Ishikawa (cell line): ENCODE measurements around the gene CNTNAP4.

Source experiments
- CEBPB ChIP-seq: IDR thresholded peaks from 2 replicates; pipeline ENCODE4 v1.6.1; 2012
- CREB1 ChIP-seq: IDR thresholded peaks from 2 replicates; pipeline ENCODE4 v1.6.1; 2012; ENCODE audit warnings: low read depth
- EGR1 ChIP-seq: IDR thresholded peaks from 2 replicates; pipeline ENCODE4 v1.6.1; 2012
- EP300 ChIP-seq: IDR thresholded peaks from 2 replicates; pipeline ENCODE4 v1.6.1; 2012; ENCODE audit warnings: borderline replicate concordance
- FOXM1 ChIP-seq: IDR thresholded peaks from 2 replicates; pipeline ENCODE4 v1.6.1; 2012; ENCODE audit warnings: low read depth, borderline replicate concordance
- NFIC ChIP-seq: IDR thresholded peaks from 2 replicates; pipeline ENCODE4 v1.6.1; 2012
- RAD21 ChIP-seq: IDR thresholded peaks from 2 replicates; pipeline ENCODE4 v1.6.1; 2012; ENCODE audit warnings: low read depth
- TAF1 ChIP-seq: IDR thresholded peaks from 2 replicates; pipeline ENCODE4 v1.6.1; 2012; ENCODE audit warnings: low read depth, mild to moderate bottlenecking
- TCF12 ChIP-seq: IDR thresholded peaks from 2 replicates; pipeline ENCODE4 v1.6.1; 2012; ENCODE audit warnings: low read depth
- TEAD4 ChIP-seq: IDR thresholded peaks from 2 replicates; pipeline ENCODE4 v1.6.1; 2012
- YY1 ChIP-seq: IDR thresholded peaks from 2 replicates; pipeline ENCODE4 v1.6.1; 2012; ENCODE audit warnings: low read depth
- ZBTB7A ChIP-seq: IDR thresholded peaks from 2 replicates; pipeline ENCODE4 v1.6.1; 2012; ENCODE audit warnings: low read depth
- TF ChIP-seq, protein P1 (sequence below): IDR thresholded peaks from 2 replicates; pipeline ENCODE4 v1.6.1; 2012
- TF ChIP-seq, protein P2 (sequence below): IDR thresholded peaks from 2 replicates; pipeline ENCODE4 v1.6.1; 2012
- TF ChIP-seq, protein P3 (sequence below): IDR thresholded peaks from 2 replicates; pipeline ENCODE4 v1.6.1; 2012; ENCODE audit warnings: low read depth, mild to moderate bottlenecking

The CNTNAP4 gene

DNA sequence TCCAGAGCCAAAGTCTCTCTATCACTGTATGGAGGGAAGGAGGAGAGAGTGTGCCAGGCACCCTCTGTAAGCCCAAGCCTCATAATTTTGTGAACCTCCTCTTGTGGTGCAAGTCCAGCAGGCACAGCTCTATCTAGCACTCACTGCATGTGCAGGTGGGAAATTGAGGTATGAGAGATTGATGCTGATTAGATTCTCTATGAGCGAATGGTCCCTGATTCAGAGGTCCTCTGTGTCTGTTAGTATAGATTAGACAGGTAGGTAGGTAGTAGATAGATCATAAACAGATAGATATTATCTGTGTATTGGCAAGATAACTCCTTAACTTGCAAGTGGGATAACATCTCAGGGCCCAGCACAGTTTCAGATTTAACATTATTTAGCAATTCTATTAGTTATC lies 209.5 kb downstream of the CNTNAP4 start:
- TF ChIP-seq FOXM1 = no peak
- no peak for TF ChIP-seq YY1
- no peak for TF ChIP-seq TEAD4
- no peak for TF ChIP-seq EGR1
- TF ChIP-seq, protein P1, sequence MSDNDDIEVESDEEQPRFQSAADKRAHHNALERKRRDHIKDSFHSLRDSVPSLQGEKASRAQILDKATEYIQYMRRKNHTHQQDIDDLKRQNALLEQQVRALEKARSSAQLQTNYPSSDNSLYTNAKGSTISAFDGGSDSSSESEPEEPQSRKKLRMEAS = no peak

DNA sequence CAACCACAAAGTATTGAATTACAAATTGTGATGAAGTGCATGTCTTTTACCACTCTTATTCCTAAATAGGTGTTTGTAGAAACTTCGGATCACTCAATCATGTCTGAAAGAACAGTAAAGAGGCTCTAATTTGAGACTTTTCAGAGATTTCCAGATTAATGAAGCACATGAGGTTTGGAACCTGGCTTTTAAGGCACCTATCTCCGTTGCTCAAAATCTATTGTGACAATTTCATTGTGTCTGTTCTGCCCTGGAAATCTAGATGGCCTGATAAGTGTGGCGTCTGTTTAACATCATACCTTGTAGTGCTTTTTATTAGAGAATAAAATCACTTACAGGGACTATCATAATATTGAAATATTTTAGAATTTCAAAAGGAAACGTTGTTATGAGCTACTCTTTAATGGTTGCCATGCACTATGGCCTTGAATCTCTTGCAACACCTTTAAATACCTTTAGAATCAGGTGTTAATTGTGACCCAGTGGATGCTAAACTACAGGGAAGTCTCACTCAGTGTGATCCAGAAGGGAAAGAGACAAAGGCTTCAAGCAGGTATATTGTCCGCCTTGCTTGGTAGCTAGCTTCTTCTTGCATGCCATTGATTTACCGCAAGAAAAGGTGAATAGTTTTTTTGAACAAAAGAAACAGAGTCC lies 210.3 kb downstream of the CNTNAP4 start:
- TF ChIP-seq, protein P2, sequence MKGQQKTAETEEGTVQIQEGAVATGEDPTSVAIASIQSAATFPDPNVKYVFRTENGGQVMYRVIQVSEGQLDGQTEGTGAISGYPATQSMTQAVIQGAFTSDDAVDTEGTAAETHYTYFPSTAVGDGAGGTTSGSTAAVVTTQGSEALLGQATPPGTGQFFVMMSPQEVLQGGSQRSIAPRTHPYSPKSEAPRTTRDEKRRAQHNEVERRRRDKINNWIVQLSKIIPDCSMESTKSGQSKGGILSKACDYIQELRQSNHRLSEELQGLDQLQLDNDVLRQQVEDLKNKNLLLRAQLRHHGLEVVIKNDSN = no peak
- TF ChIP-seq TCF12 (no peak), EP300 (no peak), TEAD4 (no peak), CREB1 (no peak), TAF1 (no peak), FOXM1 (no peak), NFIC (no peak), EGR1 (no peak), ZBTB7A (no peak), YY1 (no peak), RAD21 (no peak), CEBPB (no peak)
- TF ChIP-seq, protein P3, sequence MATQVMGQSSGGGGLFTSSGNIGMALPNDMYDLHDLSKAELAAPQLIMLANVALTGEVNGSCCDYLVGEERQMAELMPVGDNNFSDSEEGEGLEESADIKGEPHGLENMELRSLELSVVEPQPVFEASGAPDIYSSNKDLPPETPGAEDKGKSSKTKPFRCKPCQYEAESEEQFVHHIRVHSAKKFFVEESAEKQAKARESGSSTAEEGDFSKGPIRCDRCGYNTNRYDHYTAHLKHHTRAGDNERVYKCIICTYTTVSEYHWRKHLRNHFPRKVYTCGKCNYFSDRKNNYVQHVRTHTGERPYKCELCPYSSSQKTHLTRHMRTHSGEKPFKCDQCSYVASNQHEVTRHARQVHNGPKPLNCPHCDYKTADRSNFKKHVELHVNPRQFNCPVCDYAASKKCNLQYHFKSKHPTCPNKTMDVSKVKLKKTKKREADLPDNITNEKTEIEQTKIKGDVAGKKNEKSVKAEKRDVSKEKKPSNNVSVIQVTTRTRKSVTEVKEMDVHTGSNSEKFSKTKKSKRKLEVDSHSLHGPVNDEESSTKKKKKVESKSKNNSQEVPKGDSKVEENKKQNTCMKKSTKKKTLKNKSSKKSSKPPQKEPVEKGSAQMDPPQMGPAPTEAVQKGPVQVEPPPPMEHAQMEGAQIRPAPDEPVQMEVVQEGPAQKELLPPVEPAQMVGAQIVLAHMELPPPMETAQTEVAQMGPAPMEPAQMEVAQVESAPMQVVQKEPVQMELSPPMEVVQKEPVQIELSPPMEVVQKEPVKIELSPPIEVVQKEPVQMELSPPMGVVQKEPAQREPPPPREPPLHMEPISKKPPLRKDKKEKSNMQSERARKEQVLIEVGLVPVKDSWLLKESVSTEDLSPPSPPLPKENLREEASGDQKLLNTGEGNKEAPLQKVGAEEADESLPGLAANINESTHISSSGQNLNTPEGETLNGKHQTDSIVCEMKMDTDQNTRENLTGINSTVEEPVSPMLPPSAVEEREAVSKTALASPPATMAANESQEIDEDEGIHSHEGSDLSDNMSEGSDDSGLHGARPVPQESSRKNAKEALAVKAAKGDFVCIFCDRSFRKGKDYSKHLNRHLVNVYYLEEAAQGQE = no peak
- TF ChIP-seq, protein P1 = no peak

DNA sequence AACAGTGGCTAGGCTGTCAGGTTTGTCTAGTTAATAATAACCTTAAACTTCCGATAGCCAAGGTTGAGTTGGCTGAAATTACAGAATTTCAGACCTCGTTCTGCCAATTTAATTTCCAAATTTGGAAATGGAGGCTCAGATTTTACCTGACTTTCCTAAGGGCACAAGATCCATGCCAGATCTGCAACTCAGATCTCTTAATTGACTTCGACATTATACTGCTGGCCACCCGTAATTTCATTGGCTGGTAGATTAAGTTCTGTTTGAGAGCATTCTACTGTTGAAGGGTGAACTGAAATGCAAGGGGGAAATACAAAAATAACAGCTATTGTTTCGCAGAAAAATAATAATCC lies 210.8 kb downstream of the CNTNAP4 start:
- TF ChIP-seq YY1 (no peak), TAF1 (no peak), CREB1 (no peak), CEBPB (no peak), EP300 (no peak), TCF12 (no peak), ZBTB7A (no peak), NFIC (no peak), EGR1 (no peak), RAD21 (no peak), FOXM1 (no peak), TEAD4 (no peak)
- TF ChIP-seq, protein P2 = no peak
- TF ChIP-seq, protein P1 = no peak
- TF ChIP-seq, protein P3 = no peak

DNA sequence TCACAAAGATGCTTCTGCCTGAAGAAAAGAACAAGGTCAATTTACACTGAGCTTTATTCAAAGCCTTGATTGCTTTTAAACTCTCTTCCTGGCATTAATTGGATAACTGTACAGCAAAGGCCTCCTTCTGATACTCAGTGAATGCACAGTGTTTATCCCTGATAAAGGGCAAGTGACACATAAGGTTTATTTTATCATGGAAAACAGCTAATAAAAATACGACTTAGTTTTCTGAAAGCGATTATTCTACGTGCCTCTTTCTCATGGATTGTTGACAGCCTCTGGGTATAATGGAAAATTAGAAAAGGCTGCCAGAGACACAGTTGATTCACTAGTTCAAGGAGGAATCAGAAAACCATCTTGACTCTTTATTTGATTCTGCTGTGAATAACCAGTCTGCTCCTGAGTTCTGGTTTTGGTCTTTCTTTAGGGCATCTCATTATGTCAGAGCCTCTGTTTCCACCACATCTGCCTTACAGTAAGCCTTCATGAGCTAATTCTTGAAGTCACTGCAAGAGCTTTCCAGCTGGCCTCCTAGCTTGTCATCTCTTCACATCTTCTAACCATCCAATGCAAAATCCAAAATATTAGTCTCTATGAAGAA lies 212.9 kb downstream of the CNTNAP4 start:
- TF ChIP-seq, protein P1 = no peak
- no peak for TF ChIP-seq TAF1

DNA sequence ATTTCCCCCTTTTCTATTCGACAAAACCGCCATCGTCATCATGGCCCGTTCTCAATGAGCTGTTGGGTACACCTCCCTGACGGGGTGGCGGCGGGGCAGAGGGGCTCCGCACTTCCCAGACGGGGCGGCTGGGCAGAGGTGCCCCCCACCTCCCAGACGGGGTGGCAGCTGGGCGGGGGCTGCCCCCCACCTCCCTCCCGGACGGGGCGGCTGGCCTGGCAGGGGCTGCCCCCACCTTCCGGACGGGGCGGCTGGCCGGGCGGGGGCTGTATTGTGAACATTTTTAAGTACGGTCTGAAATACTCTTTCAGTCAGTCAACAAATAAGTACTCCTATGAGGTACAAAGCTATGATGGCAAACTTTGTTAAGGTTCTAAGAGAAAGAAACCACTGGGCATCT lies 222.8 kb downstream of the CNTNAP4 start:
- TF ChIP-seq EGR1 (no peak), CEBPB (no peak), NFIC (no peak), YY1 (no peak), CREB1 (no peak), EP300 (no peak), ZBTB7A (no peak), FOXM1 (no peak), TCF12 (no peak)
- TF ChIP-seq, protein P3 = no peak
